CD4-positive, alpha-beta T cell treated with Interleukin-10 for 1 hour (primary cell): ENCODE data around the gene COL17A1.
A peak's percentile ranks its signal among the peaks of the same experiment; 100 is the strongest.

Experiments used
- DNase-seq: peaks from one replicate; pipeline ENCODE4 v3.0.0-alpha.2; 2020

Gene COL17A1

GRCh38 chr10:104032144-104032775 is 53.4 kb downstream of the COL17A1 start:
- no peak for DNase-seq

GRCh38 chr10:104031631-104032030 is 54.0 kb downstream of the COL17A1 start:
- no peak for DNase-seq

GRCh38 chr10:104029521-104029860 is 56.2 kb downstream of the COL17A1 start:
- DNase-seq = no peak

GRCh38 chr10:104028823-104029520 is 56.7 kb downstream of the COL17A1 start:
- no peak for DNase-seq

DNA sequence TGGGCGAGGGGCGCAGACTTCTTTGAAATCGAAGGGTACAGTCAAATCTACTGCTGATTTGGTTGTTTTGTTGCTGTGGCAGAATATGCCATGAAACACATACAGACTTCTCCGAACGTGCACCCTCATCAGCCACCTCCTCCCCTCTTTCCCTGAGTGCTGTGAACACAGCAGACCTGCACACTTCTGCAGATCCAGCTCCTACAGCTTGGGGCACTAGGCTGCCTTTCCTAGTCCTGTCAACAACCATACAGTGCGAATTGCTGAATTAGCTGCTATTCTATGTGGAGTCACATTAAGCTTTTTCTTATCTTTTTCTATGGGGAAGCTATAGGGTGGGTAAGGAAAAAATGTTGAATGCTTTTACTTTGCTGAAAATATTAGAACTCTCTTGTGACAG is 57.5 kb downstream of the COL17A1 start:
- DNase-seq = peak; percentile 21

DNA sequence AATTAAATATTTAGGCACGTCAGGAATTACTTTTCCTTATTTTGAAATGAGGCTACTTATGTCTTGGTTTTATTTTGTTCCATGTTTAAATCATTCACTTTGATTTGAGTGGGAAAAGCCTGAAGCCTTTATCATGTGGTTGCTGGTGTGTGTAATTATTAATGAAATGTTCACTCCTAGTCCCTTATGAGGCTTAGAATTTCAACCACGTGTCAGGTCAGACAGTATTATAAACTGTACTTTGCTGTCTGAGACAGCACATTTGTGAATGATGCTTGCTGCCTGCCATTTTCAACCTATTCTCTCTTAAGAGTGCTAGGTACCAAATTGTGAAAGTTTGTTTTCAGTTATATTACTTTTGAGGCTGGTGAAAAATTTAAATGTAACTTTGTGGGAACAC is 58.9 kb downstream of the COL17A1 start:
- no peak for DNase-seq

DNA sequence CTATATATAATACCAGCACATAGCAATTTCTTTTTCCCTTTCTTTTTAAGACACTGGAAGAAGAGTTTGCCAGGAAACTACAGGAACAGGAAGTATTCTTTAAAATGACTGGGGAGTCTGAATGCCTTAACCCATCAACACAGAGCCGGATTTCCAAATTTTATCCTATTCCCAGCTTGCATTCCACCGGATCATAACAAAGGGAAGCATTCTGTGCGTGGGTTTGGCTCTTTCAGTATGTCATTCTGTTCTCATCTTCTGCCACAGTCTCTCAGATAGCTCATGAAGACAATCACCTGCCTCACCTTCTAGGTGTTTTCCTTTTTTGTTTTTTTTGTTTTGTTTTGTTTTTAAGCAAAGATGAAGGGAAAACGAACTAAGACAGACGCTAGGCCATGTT is 60.2 kb downstream of the COL17A1 start:
- DNase-seq = no peak

DNA sequence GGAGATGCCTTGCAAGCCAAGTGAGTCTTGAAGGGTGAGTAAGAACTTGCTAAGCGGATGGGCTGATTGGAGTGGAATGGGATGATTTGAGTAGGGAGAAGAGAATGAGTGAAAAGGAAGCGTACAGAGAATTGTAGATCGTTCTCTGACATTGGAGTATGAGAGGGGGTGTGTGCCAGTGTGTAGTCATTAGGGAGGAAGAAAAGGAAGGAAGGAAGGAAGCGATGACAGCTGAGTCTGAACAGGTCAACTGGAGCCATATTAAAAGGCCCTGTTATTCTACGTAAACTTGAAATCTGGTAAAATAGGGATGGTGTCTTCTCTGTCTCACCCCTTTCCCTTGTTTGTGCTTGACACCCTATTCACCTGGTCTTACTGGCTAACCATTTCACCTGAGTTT is 63.7 kb downstream of the COL17A1 start:
- no peak for DNase-seq

- DNase-seq = no peak
Observed at GRCh38 chr10:104021246-104021645, 64.4 kb downstream of the COL17A1 start.

- DNase-seq = no peak
Observed at GRCh38 chr10:104020020-104020419, 65.7 kb downstream of the COL17A1 start.

DNA sequence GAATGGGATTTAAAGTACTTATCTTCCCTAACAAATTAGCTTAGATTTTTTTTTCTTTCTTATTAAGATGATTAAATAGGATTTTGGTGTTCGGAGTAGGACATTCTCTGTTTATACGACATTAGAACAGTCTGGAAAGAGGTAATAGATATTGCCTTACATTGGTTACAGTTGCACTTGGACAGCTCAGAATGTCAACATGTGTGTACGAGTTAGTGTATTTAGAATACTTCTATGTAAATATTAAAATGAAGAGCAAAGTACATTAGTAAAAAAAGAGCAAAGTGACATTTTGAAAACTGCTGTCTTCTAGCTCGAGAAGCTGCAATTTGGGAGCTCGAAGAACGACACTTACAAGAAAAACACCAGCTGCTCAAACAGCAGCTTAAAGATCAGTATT is 67.2 kb downstream of the COL17A1 start:
- DNase-seq = no peak

DNA sequence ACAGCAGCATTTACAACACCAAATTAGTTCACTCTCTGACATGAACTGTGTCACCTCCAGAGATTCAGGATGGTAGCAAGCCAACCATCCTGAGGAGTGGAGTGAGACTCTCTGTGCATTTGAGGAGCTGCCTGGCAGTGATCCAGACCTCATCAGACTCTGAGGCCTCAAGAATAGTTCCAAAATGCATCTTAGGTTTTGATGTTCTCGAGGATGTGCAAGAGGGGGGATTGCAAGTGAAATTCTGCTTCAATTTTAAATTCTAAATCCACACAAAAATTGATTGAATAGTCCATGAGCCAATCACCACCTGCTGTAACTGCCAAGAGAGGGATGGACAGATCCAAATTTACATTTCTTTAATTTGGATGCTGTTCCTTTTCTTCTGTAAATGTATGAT is 69.0 kb downstream of the COL17A1 start:
- no peak for DNase-seq

DNA sequence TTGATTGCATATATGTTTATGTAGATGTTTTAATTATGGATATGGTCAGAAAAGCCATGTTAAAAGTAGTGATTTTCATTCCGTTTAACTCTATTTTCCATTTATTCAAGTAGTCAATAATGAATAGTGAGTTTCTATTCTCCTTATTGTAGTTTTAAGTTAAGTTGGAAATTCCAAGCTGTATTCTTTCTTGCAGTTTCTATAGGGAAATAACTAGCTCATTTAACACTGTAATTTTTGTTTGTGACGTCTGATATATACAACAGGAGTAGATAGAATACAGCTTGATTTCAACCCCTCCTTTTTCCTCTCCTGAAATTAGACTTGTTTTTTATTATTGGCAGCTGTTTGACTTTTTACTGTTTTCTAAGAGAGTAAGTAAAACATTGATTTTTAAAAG is 71.5 kb downstream of the COL17A1 start:
- no peak for DNase-seq

DNA sequence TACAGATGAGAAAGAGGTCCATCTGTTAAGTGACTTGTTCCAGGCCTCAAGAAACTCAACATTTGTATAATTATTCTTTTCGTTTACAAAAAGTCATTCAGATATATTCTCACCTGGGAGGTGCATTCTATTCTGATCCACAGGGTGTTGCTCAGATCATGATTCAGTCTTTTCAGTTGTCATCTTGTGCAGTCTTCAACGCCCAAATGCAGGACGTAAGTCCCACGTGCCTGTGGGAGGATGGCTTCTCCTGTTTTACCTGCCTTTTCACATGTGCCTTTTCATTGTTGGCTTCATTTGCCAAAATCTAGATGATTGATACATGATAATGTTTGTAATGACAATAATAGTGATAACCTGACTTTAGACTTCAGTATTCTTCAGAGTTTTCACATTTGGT is 72.2 kb downstream of the COL17A1 start:
- no peak for DNase-seq

DNA sequence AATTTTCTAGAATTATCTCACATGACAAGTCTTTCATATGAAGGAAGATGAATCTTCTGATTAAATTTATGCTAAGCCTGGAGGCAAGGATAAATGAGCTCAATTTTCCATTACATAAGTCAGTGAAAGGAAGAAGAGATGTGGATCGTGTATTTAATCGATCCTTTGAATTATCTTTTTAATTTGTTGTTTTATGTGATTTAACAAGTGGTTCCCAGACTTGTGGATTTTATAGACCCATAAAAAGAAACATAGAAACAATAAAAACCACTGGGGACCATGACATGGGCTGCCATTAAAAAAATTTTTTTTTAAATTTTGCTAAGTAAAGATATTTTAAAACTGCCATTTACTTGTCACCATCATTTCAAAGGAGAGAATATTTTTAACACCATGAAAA is 73.8 kb downstream of the COL17A1 start:
- DNase-seq = no peak

GRCh38 chr10:104005172-104005863 is 80.4 kb downstream of the COL17A1 start:
- DNase-seq = no peak

DNA sequence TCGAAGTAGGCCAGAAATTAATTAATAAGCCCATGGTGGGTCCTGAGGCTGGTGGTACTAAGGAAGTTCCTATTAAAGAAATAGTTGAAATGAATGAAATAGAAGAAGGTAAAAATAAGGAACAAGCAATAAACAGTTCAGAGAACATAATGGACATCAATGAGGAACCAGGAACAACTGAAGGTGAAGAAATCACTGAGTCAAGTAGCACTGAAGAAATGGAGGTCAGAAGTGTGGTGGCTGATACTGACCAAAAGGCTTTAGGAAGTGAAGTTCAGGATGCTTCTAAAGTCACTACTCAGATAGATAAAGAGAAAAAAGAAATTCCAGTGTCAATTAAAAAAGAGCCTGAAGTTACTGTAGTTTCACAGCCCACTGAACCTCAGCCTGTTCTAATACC is 82.8 kb downstream of the COL17A1 start:
- DNase-seq = no peak

DNA sequence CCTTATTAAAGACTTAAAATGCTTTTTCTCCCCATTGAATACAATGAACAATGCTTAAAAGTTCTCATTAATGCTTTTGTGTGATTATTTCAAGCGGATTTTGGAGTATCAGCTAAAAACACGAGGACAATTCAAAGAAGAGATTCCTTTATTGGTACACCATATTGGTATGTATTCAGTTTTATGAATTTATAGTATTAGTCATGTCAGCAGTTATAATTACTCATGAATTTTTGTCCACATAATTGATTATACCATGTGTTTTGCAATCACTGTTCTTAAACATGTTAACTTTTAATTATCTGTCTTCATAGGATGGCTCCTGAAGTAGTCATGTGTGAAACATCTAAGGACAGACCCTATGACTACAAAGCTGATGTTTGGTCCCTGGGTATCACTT is 86.9 kb downstream of the COL17A1 start:
- no peak for DNase-seq

DNA sequence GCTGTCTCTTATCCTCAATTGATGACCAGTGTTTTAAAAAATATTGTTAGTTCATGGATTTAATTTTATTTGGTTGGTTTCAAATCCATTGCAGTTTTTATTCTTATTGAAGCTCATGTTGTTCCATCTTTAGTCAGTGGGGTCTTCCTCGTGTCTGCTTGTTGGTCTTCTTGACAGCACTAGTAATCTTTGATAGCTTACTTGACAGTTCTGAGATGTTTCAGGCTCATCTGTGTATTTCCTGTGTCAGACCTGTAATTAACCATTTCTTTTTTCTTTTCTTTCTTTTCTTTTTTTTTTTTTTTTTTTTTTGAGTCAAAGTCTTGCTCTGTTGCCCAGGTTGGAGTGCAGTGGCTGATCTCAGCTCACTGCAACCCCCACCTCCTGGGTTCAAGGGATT is 90.5 kb downstream of the COL17A1 start:
- no peak for DNase-seq

DNA sequence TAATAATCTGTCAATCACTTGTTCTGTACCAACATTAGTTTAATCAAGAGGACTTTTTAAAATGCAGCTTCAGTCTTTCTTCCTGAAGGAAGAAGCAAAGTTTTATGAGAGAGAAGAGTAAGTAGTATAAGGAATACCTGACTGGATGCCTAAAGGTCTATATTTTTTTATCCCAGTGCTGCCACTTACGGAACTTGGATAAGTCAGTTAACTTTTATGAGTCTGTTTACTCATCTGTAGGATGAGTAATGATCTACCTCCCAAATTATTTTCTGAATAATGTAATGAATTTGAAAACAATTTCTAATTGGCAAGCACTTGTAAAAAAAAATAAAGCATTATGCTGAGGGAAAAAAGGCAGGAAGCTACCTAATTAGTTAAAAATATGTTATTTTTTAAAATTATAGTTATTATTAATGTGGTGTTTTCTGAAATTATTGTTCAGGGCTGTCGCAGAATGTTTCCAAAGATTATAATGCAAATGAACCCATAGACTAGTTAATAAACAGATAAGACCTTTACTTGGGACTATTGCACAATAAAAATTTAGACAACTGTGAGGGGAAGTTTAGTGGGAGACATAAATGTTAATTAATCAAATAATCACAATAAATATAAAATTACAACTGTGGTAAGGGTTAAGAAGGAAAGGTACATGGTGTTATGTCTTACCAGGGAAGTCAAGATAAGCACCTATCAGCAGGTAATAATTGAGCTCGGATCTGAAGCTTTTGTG is 94.1 kb downstream of the COL17A1 start:
- no peak for DNase-seq

GRCh38 chr10:103990531-103990930 is 95.1 kb downstream of the COL17A1 start:
- no peak for DNase-seq

- DNase-seq = no peak
Observed at GRCh38 chr10:103990121-103990520, 95.6 kb downstream of the COL17A1 start.

DNA sequence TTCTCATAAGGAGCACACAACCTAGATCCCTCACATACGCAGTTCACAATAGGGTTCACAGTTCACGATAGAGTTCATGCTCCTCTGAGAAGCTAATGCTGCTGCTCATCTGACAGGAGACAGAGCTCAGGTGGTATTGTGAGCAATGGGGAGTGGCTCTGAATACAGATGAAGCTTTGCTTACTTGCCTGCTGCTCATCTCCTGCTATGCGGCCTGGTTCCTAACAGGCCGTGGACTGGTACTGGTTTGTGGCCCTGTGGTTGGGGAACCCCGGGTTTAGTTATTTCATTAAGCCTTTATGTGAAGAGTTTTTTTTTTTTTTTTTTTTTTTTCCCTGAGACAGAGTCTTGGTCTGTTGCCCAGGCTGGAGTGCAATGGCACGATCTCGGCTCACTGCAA is 99.3 kb downstream of the COL17A1 start:
- DNase-seq = peak; percentile 37

DNA sequence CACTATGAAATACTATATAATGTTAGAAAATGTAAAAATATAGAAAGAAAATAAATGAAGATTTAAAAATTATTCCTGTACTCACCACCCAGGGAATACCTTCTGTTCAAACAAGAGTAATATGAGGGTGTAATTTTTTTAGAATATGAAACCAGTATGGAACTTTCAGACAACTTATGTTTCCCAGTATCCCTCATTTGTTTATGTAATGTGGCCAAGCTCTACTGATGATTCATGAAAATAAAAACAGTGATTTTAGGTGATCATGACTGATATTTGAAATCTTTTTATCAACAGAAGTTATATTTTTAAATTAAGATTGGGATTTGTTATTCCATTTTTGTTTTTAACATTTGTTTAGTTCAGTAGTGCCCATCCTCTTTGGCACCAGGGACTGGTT is 100.0 kb downstream of the COL17A1 start:
- DNase-seq = no peak
